BJ (cell line): Measurements from ENCODE around the gene PRSS22. TPM values are rescaled to one million over a fixed set of nuclear protein-coding genes. Genes with fewer than 3 reads are reported as not detected.
A peak's percentile ranks its signal among the peaks of the same experiment; 100 is the strongest.

Experiments used
- CTCF ChIA-PET: fragments of 350-600 bp; formaldehyde crosslinking; extraction: SDS; loops from one replicate; lab custom pipeline; 2021; ENCODE audit warnings: antibody characterized with exemption, inconsistent platforms; lab: Yijun Ruan, JAX
- POLR2A ChIA-PET: fragments of 300-600 bp; sonication (Branson Sonifier 250); formaldehyde crosslinking; extraction: SDS; loops from one replicate; lab custom pipeline; 2021; ENCODE audit warnings: antibody characterized with exemption; lab: Charles Lee
- DNase-seq: peaks from one replicate; pipeline ENCODE4 v3.0.0-alpha.2; 2011; ENCODE audit warnings: low read depth
- H3K27me3 ChIP-seq: 2 replicates; pipeline ENCODE4 v1.6.0; 2011; ENCODE audit warnings: low read length; ENCODE audit not compliant: control insufficient read depth, insufficient read depth
- H3K36me3 ChIP-seq: 2 replicates; pipeline ENCODE4 v1.5.1; 2011; ENCODE audit warnings: low read length; ENCODE audit not compliant: control insufficient read depth, insufficient read depth
- H3K4me3 ChIP-seq: 2 replicates; pipeline ENCODE4 v1.5.1; 2011; ENCODE audit warnings: low read depth, mild to moderate bottlenecking, control low read depth, low read length
- CTCF ChIP-seq: IDR thresholded peaks from 2 replicates; pipeline ENCODE4 v1.5.1; 2011; ENCODE audit warnings: low read depth, mild to moderate bottlenecking, control low read depth, inconsistent platforms, low read length, moderate library complexity; ENCODE audit not compliant: insufficient read depth
- polyA plus RNA-seq: library from polyadenylated mRNA; depleted of rRNA; stranded (reverse); fragments of >200 nt; gene quantifications from 2 replicates; pipeline ENCODE4 v1.2.3, GENCODE V29; 2011

PRSS22 gene
- polyA plus RNA-seq, 1 experiment = not detected

DNA sequence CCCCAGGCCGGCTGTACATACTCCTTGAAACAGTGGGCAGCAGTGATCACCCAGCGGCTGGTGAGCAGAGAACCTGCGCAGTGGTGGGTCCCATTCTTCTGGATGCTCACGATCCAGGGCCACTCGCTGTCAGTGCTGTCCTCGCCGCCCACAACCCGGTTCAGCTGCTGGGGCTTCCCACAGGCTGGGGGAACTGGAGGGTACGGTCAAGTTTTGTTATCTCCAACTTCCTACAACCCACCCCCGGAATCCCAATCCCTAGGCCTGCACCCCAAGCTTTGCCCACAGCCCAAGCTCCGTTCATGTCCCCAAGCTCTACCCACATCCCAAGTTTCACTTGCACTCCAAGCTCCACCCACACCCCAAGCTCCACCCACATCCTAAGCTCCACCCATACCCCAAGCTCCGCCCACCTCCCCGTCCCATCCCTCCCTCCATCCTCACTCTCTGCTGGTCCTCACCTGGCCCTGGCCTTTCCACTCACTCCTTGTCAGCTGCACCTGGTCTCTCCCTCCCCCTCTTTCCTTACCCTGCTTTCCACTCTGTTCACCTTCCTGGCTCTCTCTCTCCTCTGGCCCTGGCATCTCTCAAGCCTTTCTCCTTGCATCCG, 1.8 kb downstream of the PRSS22 start:
- POLR2A ChIA-PET = no interaction called here
- CTCF ChIA-PET = interaction anchor here (1.3 to 4.8 kb wide), 2 partner anchors 12 to 17 kb away, joined by 6 to 25 read pairs; no protein-coding TSS in a partner anchor
- H3K4me3 ChIP-seq = no peak overlapping the region
- no peak for TF ChIP-seq CTCF
- DNase-seq = no peak
- peaks cover 10% of the 10 kb centered on the region for H3K27me3 ChIP-seq
- H3K36me3 ChIP-seq = no peaks in the 10 kb centered on the region

- no peak for TF ChIP-seq CTCF
- Histone ChIP-seq H3K27me3 (peaks cover 11% of the 10 kb centered on the region), H3K36me3 (no peaks in the 10 kb centered on the region), H3K4me3 (no peak overlapping the region)
- ChIA-PET POLR2A (no interaction called here), CTCF (interaction anchor here (1.3 to 4.8 kb wide), 2 partner anchors 13 to 17 kb away, joined by 6 to 25 read pairs; no protein-coding TSS in a partner anchor)
- no peak for DNase-seq
Measured at GRCh38 chr16:2855536-2855935, 2.4 kb downstream of the PRSS22 start.

GRCh38 chr16:2854700-2855309, 3.2 kb downstream of the PRSS22 start:
- ChIA-PET POLR2A (no interaction called here), CTCF (interaction anchor here (1.1 to 4.8 kb wide), 6 partner anchors 9 to 27 kb away, joined by 3 to 25 read pairs (median 5); no protein-coding TSS in a partner anchor)
- DNase-seq = no peak
- Histone ChIP-seq H3K36me3 (no peaks in the 10 kb centered on the region), H3K4me3 (no peak overlapping the region), H3K27me3 (peaks cover 13% of the 10 kb centered on the region)
- TF ChIP-seq CTCF = peak; percentile 49

DNA sequence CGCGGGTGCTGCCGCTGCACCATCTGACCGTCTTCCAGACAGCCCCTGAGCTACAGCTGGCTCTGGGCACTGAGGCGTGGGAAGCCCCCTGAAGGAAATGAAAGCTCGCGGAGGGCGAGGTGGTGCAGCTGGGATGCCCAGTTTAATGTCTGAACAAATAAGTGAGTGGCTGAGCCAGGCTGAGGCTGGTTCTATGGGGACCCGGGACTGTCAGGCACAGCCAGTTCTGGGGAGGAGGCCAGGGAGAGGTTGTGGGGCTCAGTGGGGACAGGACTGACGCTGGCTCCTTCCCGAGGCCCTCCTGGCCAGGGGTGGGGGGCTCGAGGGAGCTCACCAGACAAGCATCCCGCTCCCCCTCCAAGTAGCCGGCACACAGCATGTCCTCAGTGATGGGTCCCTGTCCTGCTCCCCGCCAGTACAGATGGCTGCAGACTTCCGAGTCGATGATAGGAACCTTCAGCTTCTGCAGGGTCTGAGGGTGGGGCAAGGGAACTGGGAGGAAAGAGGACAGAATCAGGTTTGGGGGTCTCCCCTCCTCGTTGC, 4.4 kb downstream of the PRSS22 start:
- CTCF ChIA-PET = interaction anchor here (1.1 to 4.8 kb wide), 5 partner anchors 8 to 26 kb away, joined by 3 to 25 read pairs (median 4); no protein-coding TSS in a partner anchor
- no peak for DNase-seq
- POLR2A ChIA-PET = no interaction called here
- Histone ChIP-seq H3K4me3 (no peak overlapping the region), H3K27me3 (peaks cover 21% of the 10 kb centered on the region), H3K36me3 (no peaks in the 10 kb centered on the region)
- TF ChIP-seq CTCF = no peak

DNA sequence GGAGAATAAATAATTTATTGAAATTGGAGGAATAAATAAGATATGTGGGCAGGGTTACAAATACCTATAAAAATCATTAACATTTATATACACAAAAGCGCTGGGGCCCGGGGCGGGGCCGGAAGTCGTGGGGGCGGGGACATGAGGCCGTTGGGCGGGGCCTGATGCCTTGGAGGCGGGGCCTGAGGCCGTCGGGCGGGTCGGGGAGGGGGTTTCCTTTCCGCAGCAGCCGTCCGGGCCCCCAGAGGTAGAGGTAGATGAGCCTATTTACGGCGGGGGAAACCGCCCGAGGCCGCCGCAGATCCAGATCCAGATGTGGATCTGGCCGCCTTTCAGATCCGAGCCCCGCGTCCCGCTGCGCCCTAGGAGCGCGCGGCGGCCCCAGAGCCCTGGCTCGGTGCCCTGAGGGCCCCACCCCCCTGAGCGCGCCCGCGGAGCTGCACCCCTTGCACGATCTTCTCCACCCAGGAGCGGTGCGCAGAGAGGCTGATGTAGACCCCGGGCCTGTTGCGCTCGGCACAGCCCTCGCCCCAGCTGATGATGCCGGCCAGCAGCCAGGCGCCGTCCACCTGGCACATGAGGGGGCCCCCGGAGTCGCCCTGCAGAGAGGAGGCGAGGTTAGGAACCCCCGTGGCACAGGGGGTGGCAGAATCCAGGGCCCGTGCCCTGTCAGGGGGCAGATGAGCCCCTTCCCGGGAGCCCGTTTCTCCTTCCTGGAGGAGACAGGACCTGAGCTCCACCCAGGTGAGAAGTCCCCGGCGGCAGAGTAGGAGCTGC, 5.1 kb downstream of the PRSS22 start:
- ChIA-PET CTCF (interaction anchor here (1.5 to 4.8 kb wide), 3 partner anchors 14 to 25 kb away, joined by 3 to 25 read pairs (median 14); no protein-coding TSS in a partner anchor), POLR2A (no interaction called here)
- no peak for TF ChIP-seq CTCF

More for the DNA sequence above, 5.1 kb downstream of the PRSS22 start:
- peaks cover 16% of the 10 kb centered on the region for H3K27me3 ChIP-seq
- no peak overlapping the region for H3K4me3 ChIP-seq
- no peaks in the 10 kb centered on the region for H3K36me3 ChIP-seq
- DNase-seq = no peak
